A549 (cell line): ENCODE results near the gene PBX2.

Experiments
- JUNB ChIP-seq: fragments of >200 bp; sonication (Bioruptor Twin); formaldehyde crosslinking; IDR thresholded peaks from 2 replicates; pipeline ENCODE4 v1.6.1; 2016
- POLR2A ChIP-seq: IDR thresholded peaks from 2 replicates; pipeline ENCODE4 v1.6.1; 2012; ENCODE audit warnings: mild to moderate bottlenecking, low read length

GRCh38 chr6:32151181-32151862 lies 38.7 kb downstream of the PBX2 start:
- no peak for TF ChIP-seq JUNB
- TF ChIP-seq POLR2A: no peak
